GM12891 (cell line): ENCODE measurements around the gene TMEM222.

Source experiments
- POLR2A ChIP-seq: IDR thresholded peaks from 2 replicates; pipeline ENCODE4 v1.6.1; 2011; ENCODE audit warnings: low read depth, low read length, control low read depth
- POLR2AphosphoS5 ChIP-seq: IDR thresholded peaks from 2 replicates; pipeline ENCODE4 v1.6.1; 2011; ENCODE audit warnings: low read depth, low read length, control low read depth
- POU2F2 ChIP-seq: IDR thresholded peaks from 2 replicates; pipeline ENCODE4 v1.6.1; 2011; ENCODE audit warnings: low read depth, mild to moderate bottlenecking, control low read depth, low read length, moderate library complexity
- SPI1 ChIP-seq: IDR thresholded peaks from 2 replicates; pipeline ENCODE4 v1.6.1; 2011; ENCODE audit warnings: low read depth, low read length, control low read depth
- TAF1 ChIP-seq: IDR thresholded peaks from 2 replicates; pipeline ENCODE4 v1.6.1; 2011; ENCODE audit warnings: low read depth, low read length, control low read depth

GRCh38 chr1:27342778-27343638 lies 21.0 kb downstream of the TMEM222 start:
- TF ChIP-seq TAF1 (no peak), POLR2A (no peak; the same call in 1 of the 2 replicates), POLR2AphosphoS5 (no peak), SPI1 (peak; percentile 63), POU2F2 (0 out of 2 replicates have a peak, but pooled peaks have one; percentile 8)
